Liver (tissue), 9 donors: ENCODE data around the gene TCEA3. TPM values are rescaled to one million over a fixed set of nuclear protein-coding genes. Genes with fewer than 3 reads are reported as not detected.

Experiments used
- DNase-seq: peaks from one replicate; pipeline ENCODE4 v3.0.0-alpha.2; 2017; ENCODE audit warnings: low spot score
- H3K27ac ChIP-seq, 2 donors: one replicate each; pipeline ENCODE4 v1.7.0; 2013; ENCODE audit warnings: inconsistent platforms in 2 of 2, low read length in 2 of 2, control low read depth in 1 of 2, low read depth in 1 of 2, mild to moderate bottlenecking in 1 of 2
- H3K27me3 ChIP-seq, 4 donors: one replicate each; pipeline versions ENCODE4 v1.6.1 to v1.7.0; 2013; ENCODE audit warnings: low read length in 3 of 4, inconsistent platforms in 1 of 4, mild to moderate bottlenecking in 1 of 4, moderate library complexity in 1 of 4; ENCODE audit not compliant: control insufficient read depth in 4 of 4, insufficient read depth in 4 of 4
- H3K36me3 ChIP-seq, 4 donors: one replicate each; pipeline versions ENCODE4 v1.6.1 to v1.7.0; 2013; ENCODE audit warnings: low read length in 3 of 4, mild to moderate bottlenecking in 3 of 4, low read depth in 1 of 4, moderate library complexity in 1 of 4; ENCODE audit not compliant: control insufficient read depth in 4 of 4, insufficient read depth in 3 of 4
- H3K4me1 ChIP-seq, 4 donors: one replicate each; pipeline versions ENCODE4 v1.6.1 to v1.7.0; 2013; ENCODE audit warnings: low read length in 3 of 4, mild to moderate bottlenecking in 3 of 4, moderate library complexity in 1 of 4; ENCODE audit not compliant: control insufficient read depth in 4 of 4, insufficient read depth in 4 of 4
- H3K4me3 ChIP-seq, 3 donors: one replicate each; pipeline versions ENCODE4 v1.6.1 to v1.7.0; 2013; ENCODE audit warnings: low read length in 3 of 3, control low read depth in 1 of 3, low read depth in 1 of 3, mild to moderate bottlenecking in 1 of 3
- H3K9ac ChIP-seq, 2 donors: one replicate each; pipeline ENCODE4 v1.7.0; 2013; ENCODE audit warnings: low read length in 2 of 2, mild to moderate bottlenecking in 2 of 2, moderate library complexity in 2 of 2, control low read depth in 1 of 2, low read depth in 1 of 2
- H3K9me3 ChIP-seq, 4 donors: one replicate each; pipeline versions ENCODE4 v1.6.1 to v1.7.0; 2013; ENCODE audit warnings: low read length in 3 of 4; ENCODE audit not compliant: control insufficient read depth in 4 of 4
- ATF3 ChIP-seq: IDR thresholded peaks from 2 replicates; pipeline ENCODE4 v1.6.1; 2016; ENCODE audit warnings: antibody characterized with exemption
- EGR1 ChIP-seq, 2 donors: IDR thresholded peaks; 2 replicates each; pipeline ENCODE4 v1.6.1; 2016 to 2018; ENCODE audit warnings: antibody characterized with exemption in 2 of 2, low read depth in 2 of 2
- FOXA1 ChIP-seq: IDR thresholded peaks from 2 replicates; pipeline ENCODE4 v1.6.1; 2016; ENCODE audit warnings: antibody characterized with exemption
- FOXA2 ChIP-seq: IDR thresholded peaks from 2 replicates; pipeline ENCODE4 v1.6.1; 2016; ENCODE audit warnings: antibody characterized with exemption
- HNF4G ChIP-seq: IDR thresholded peaks from 2 replicates; pipeline ENCODE4 v1.6.1; 2016; ENCODE audit warnings: antibody characterized with exemption
- JUND ChIP-seq, 2 donors: IDR thresholded peaks; 2 replicates each; pipeline ENCODE4 v1.6.1; 2016; ENCODE audit warnings: antibody characterized with exemption in 2 of 2
- MAX ChIP-seq: IDR thresholded peaks from 2 replicates; pipeline ENCODE4 v1.6.1; 2016; ENCODE audit warnings: antibody characterized with exemption
- NR2F2 ChIP-seq: IDR thresholded peaks from 2 replicates; pipeline ENCODE4 v1.6.1; 2016; ENCODE audit warnings: antibody characterized with exemption
- RAD21 ChIP-seq, 2 donors: IDR thresholded peaks; 2 replicates each; pipeline ENCODE4 v1.6.1; 2016; ENCODE audit warnings: antibody characterized with exemption in 2 of 2, mild to moderate bottlenecking in 2 of 2
- REST ChIP-seq: IDR thresholded peaks from 2 replicates; pipeline ENCODE4 v1.6.1; 2016; ENCODE audit warnings: antibody characterized with exemption, mild to moderate bottlenecking
- SP1 ChIP-seq: IDR thresholded peaks from 2 replicates; pipeline ENCODE4 v1.6.1; 2018; ENCODE audit warnings: antibody characterized with exemption, mild to moderate bottlenecking
- ZBTB33 ChIP-seq: IDR thresholded peaks from 2 replicates; pipeline ENCODE4 v1.6.1; 2016; ENCODE audit warnings: antibody characterized with exemption
- WGBS: extraction: QIAGEN DNeasy Blood & Tissue Kit; methylation state at CpG from one replicate; pipeline ENCODE4 v1.1.7; 2013; 5-methylcytosine and 5-hydroxymethylcytosine counted together
- polyA plus RNA-seq, 2 donors: library from polyadenylated mRNA; stranded (reverse) in 1 of 2; unstranded in 1 of 2; fragments of 200-250 nt in 1 of 2; fragments of >200 nt in 1 of 2; fragmentation: Nextera tagmentation in 1 of 2; extraction: Ambion mirVana in 1 of 2; gene quantifications; one replicate each; pipeline versions ENCODE4 v1.2.1 to v1.2.3, GENCODE V29; 2013 to 2015
- total RNA-seq, 2 donors: library from RNA; depleted of rRNA; stranded (reverse); fragments of >200 nt; gene quantifications; one replicate each; pipeline ENCODE4 v1.2.3, GENCODE V29; 2014
- donor health status: healthy.
- donor health status: healthy.
- donor health status: healthy.
- donor health status: healthy.
- donor health status: healthy.

The TCEA3 gene
- total and polyA plus RNA-seq, 4 donors, result 29.6 to 142 (median 47.6) TPM

GRCh38 chr1:23442751-23443150 lies 18.2 kb upstream of the TCEA3 start:
- no peak overlapping the region for H3K27ac ChIP-seq
- H3K4me1 ChIP-seq, result peaks cover 5 to 35% (median 22%) of the 10 kb centered on the region in 4 donors
- peaks cover 0 to 11% (median 3%) of the 10 kb centered on the region in 4 donors for H3K36me3 ChIP-seq
- no peak overlapping the region for H3K9ac ChIP-seq
- DNase-seq, result no peak
- no peak overlapping the region for H3K4me3 ChIP-seq
- no peaks in the 10 kb centered on the region for H3K27me3 ChIP-seq
- no peaks in the 10 kb centered on the region for H3K9me3 ChIP-seq
- 91% methylated on average over 3 of the region's 3 CpGs for WGBS
- TF ChIP-seq MAX, result no peak

GRCh38 chr1:23441446-23442148 lies 17.0 kb upstream of the TCEA3 start:
- Histone ChIP-seq H3K4me1 (peaks cover 4 to 31% (median 19%) of the 10 kb centered on the region in 4 donors), H3K9me3 (no peaks in the 10 kb centered on the region), H3K4me3 (no peak overlapping the region), H3K9ac (no peak overlapping the region), H3K36me3 (peaks cover 0 to 11% (median 2%) of the 10 kb centered on the region in 4 donors), H3K27me3 (no peaks in the 10 kb centered on the region), H3K27ac (no peak overlapping the region)
- WGBS, result 95% methylated on average over 8 of the region's 8 CpGs
- no peak for DNase-seq
- no peak for TF ChIP-seq HNF4G
- TF ChIP-seq REST, result no peak
- no peak for TF ChIP-seq JUND (IDR thresholded peaks at IDR 0.05)
- no peak for TF ChIP-seq RAD21 (IDR thresholded peaks at IDR 0.05)
- TF ChIP-seq EGR1 (IDR thresholded peaks at IDR 0.05; ENCODE audit: low read depth in 2 of 2), result no peak
- no peak for TF ChIP-seq FOXA1
- no peak for TF ChIP-seq ZBTB33
- TF ChIP-seq ATF3, result no peak
- TF ChIP-seq NR2F2, result no peak

- 95% methylated on average over 8 of the region's 8 CpGs for WGBS
- H3K9ac ChIP-seq, result no peak overlapping the region
- no peak overlapping the region for H3K27ac ChIP-seq
- peaks cover 0 to 22% (median 13%) of the 10 kb centered on the region in 4 donors for H3K36me3 ChIP-seq
- TF ChIP-seq FOXA2 (no peak), JUND (IDR thresholded peaks at IDR 0.05) (no peak), SP1 (no peak), MAX (no peak), REST (no peak)
- no peaks in the 10 kb centered on the region for H3K9me3 ChIP-seq
- DNase-seq, result no peak
- no peaks in the 10 kb centered on the region for H3K27me3 ChIP-seq
- H3K4me3 ChIP-seq, result no peak overlapping the region
- H3K4me1 ChIP-seq, result peaks cover 0 to 5% (median 4%) of the 10 kb centered on the region in 4 donors
Measured at GRCh38 chr1:23438545-23438944, 14.0 kb upstream of the TCEA3 start.
